ENCODE data around the gene ORAI2. TPM values are rescaled to one million over a fixed set of nuclear protein-coding genes. Genes with fewer than 3 reads are reported as not detected.

Gene ORAI2
- total RNA-seq, 1 experiment from 2014 or later, result 27.0 TPM

GRCh38 chr7:102424129-102424551 is 9.2 kb upstream of the ORAI2 start:
- Histone ChIP-seq H3K4me3 (no peak overlapping the region), H3K27me3 (replicated peaks) (no peaks in the 10 kb centered on the region), H3K27ac (peak overlapping the region; percentile 42; the same call in 1 of the 2 replicates), H3K9me3 (replicated peaks) (no peaks in the 10 kb centered on the region), H3K36me3 (peaks cover 72% of the 10 kb centered on the region), H3K4me1 (replicated peaks) (peaks cover 66% of the 10 kb centered on the region)
- DNase-seq (ENCODE audit: low read depth in 1 of 2, low spot score in 2 of 2), result peak; percentile 69 to 80

GRCh38 chr7:102424787-102425218 is 8.6 kb upstream of the ORAI2 start:
- peaks cover 66% of the 10 kb centered on the region for H3K36me3 ChIP-seq
- DNase-seq (ENCODE audit: low read depth in 1 of 2, low spot score in 2 of 2), result no peak
- H3K9me3 ChIP-seq (replicated peaks), result no peaks in the 10 kb centered on the region
- peaks cover 59% of the 10 kb centered on the region for H3K4me1 ChIP-seq (replicated peaks)
- no peak overlapping the region for H3K4me3 ChIP-seq
- no peak overlapping the region; the same call in 1 of the 2 replicates for H3K27ac ChIP-seq
- no peaks in the 10 kb centered on the region for H3K27me3 ChIP-seq (replicated peaks)

- Histone ChIP-seq H3K4me3 (no peak overlapping the region), H3K27ac (no peak overlapping the region), H3K36me3 (peaks cover 64% of the 10 kb centered on the region), H3K9me3 (replicated peaks) (no peaks in the 10 kb centered on the region), H3K27me3 (replicated peaks) (no peaks in the 10 kb centered on the region), H3K4me1 (replicated peaks) (peaks cover 50% of the 10 kb centered on the region)
- DNase-seq (ENCODE audit: low read depth in 1 of 2, low spot score in 2 of 2), result no peak
Observed at GRCh38 chr7:102425639-102426267, 7.6 kb upstream of the ORAI2 start.

- H3K9me3 ChIP-seq (replicated peaks), result no peaks in the 10 kb centered on the region
- H3K27ac ChIP-seq, result no peak overlapping the region
- no peak for DNase-seq (ENCODE audit: low read depth in 1 of 2, low spot score in 2 of 2)
- H3K4me3 ChIP-seq, result no peak overlapping the region
- H3K36me3 ChIP-seq, result peaks cover 60% of the 10 kb centered on the region
- peaks cover 43% of the 10 kb centered on the region for H3K4me1 ChIP-seq (replicated peaks)
- no peaks in the 10 kb centered on the region for H3K27me3 ChIP-seq (replicated peaks)
Observed at GRCh38 chr7:102426268-102427018, 6.9 kb upstream of the ORAI2 start.

- Histone ChIP-seq H3K27me3 (replicated peaks) (no peaks in the 10 kb centered on the region), H3K9me3 (replicated peaks) (no peaks in the 10 kb centered on the region), H3K36me3 (peaks cover 55% of the 10 kb centered on the region), H3K27ac (no peak overlapping the region), H3K4me3 (no peak overlapping the region), H3K4me1 (replicated peaks) (peaks cover 40% of the 10 kb centered on the region)
- no peak for DNase-seq (ENCODE audit: low read depth in 1 of 2, low spot score in 2 of 2)
Observed at GRCh38 chr7:102427019-102427405, 6.4 kb upstream of the ORAI2 start.

GRCh38 chr7:102429141-102429899 is 4.1 kb upstream of the ORAI2 start:
- H3K27ac ChIP-seq, result no peak overlapping the region
- no peaks in the 10 kb centered on the region for H3K9me3 ChIP-seq (replicated peaks)
- no peak overlapping the region for H3K4me3 ChIP-seq
- DNase-seq (ENCODE audit: low read depth in 1 of 2, low spot score in 2 of 2), result no peak
- H3K4me1 ChIP-seq (replicated peaks), result peaks cover 27% of the 10 kb centered on the region
- peaks cover 38% of the 10 kb centered on the region for H3K36me3 ChIP-seq
- H3K27me3 ChIP-seq (replicated peaks), result no peaks in the 10 kb centered on the region

- H3K27me3 ChIP-seq (replicated peaks), result no peaks in the 10 kb centered on the region
- no peak overlapping the region for H3K4me3 ChIP-seq
- DNase-seq (ENCODE audit: low read depth in 1 of 2, low spot score in 2 of 2), result no peak
- no peak overlapping the region for H3K27ac ChIP-seq
- peaks cover 13% of the 10 kb centered on the region for H3K4me1 ChIP-seq (replicated peaks)
- H3K36me3 ChIP-seq, result peaks cover 13% of the 10 kb centered on the region
- no peaks in the 10 kb centered on the region for H3K9me3 ChIP-seq (replicated peaks)
Observed at GRCh38 chr7:102431617-102432298, 1.6 kb upstream of the ORAI2 start.

- no peak for DNase-seq (ENCODE audit: low read depth in 1 of 2, low spot score in 2 of 2)
- Histone ChIP-seq H3K4me1 (replicated peaks) (peaks cover 13% of the 10 kb centered on the region), H3K4me3 (peak overlapping the region; percentile 67), H3K9me3 (replicated peaks) (no peaks in the 10 kb centered on the region), H3K36me3 (peaks cover 5% of the 10 kb centered on the region), H3K27me3 (replicated peaks) (no peaks in the 10 kb centered on the region), H3K27ac (no peak overlapping the region)
Observed at GRCh38 chr7:102432442-102433218, 745 bp upstream of the ORAI2 start.

- H3K9me3 ChIP-seq (replicated peaks), result no peaks in the 10 kb centered on the region
- no peak overlapping the region for H3K27ac ChIP-seq
- no peaks in the 10 kb centered on the region for H3K27me3 ChIP-seq (replicated peaks)
- H3K36me3 ChIP-seq, result peaks cover 10% of the 10 kb centered on the region
- peaks cover 16% of the 10 kb centered on the region for H3K4me1 ChIP-seq (replicated peaks)
- DNase-seq (ENCODE audit: low read depth in 1 of 2, low spot score in 2 of 2), result no peak
- H3K4me3 ChIP-seq, result peak overlapping the region; percentile 67
Observed at GRCh38 chr7:102434039-102434486, 688 bp downstream of the ORAI2 start.

GRCh38 chr7:102436118-102436517 is 2.7 kb downstream of the ORAI2 start:
- no peak for DNase-seq (ENCODE audit: low read depth in 1 of 2, low spot score in 2 of 2)

GRCh38 chr7:102439963-102440795 is 6.8 kb downstream of the ORAI2 start:
- Histone ChIP-seq H3K4me3 (no peak overlapping the region), H3K9me3 (replicated peaks) (no peaks in the 10 kb centered on the region), H3K4me1 (replicated peaks) (peaks cover 20% of the 10 kb centered on the region), H3K27me3 (replicated peaks) (no peaks in the 10 kb centered on the region), H3K27ac (peak overlapping the region; percentile 50), H3K36me3 (peaks cover 24% of the 10 kb centered on the region)
- peak; percentile 86 to 95 for DNase-seq (ENCODE audit: low read depth in 1 of 2, low spot score in 2 of 2)

More at GRCh38 chr7:102436118-102436517, 2.7 kb downstream of the ORAI2 start:
- Histone ChIP-seq H3K4me1 (replicated peaks) (peaks cover 32% of the 10 kb centered on the region), H3K9me3 (replicated peaks) (no peaks in the 10 kb centered on the region), H3K36me3 (peaks cover 17% of the 10 kb centered on the region), H3K27me3 (replicated peaks) (no peaks in the 10 kb centered on the region), H3K4me3 (no peak overlapping the region), H3K27ac (no peak overlapping the region)

- Histone ChIP-seq H3K27ac (no peak overlapping the region), H3K27me3 (replicated peaks) (no peaks in the 10 kb centered on the region), H3K4me1 (replicated peaks) (peaks cover 32% of the 10 kb centered on the region), H3K36me3 (peaks cover 29% of the 10 kb centered on the region), H3K9me3 (replicated peaks) (no peaks in the 10 kb centered on the region), H3K4me3 (no peak overlapping the region)
- DNase-seq (ENCODE audit: low read depth in 1 of 2, low spot score in 2 of 2), result no peak
Observed at GRCh38 chr7:102444961-102445673, 11.7 kb downstream of the ORAI2 start.
